ENCODE data around the gene RHOBTB3. TPM values are rescaled to one million over a fixed set of nuclear protein-coding genes. Genes with fewer than 3 reads are reported as not detected.

RHOBTB3 gene
- total RNA-seq, 1 donor from 2014 or later: 75.2 TPM

- H3K4me3 Mint-ChIP-seq (ENCODE audit: unreplicated experiment): no peak overlapping the region
Measured at GRCh38 chr5:95738072-95738471, 6.9 kb downstream of the RHOBTB3 start.

GRCh38 chr5:95738834-95739233, 7.7 kb downstream of the RHOBTB3 start:
- TF ChIP-seq, protein P1, sequence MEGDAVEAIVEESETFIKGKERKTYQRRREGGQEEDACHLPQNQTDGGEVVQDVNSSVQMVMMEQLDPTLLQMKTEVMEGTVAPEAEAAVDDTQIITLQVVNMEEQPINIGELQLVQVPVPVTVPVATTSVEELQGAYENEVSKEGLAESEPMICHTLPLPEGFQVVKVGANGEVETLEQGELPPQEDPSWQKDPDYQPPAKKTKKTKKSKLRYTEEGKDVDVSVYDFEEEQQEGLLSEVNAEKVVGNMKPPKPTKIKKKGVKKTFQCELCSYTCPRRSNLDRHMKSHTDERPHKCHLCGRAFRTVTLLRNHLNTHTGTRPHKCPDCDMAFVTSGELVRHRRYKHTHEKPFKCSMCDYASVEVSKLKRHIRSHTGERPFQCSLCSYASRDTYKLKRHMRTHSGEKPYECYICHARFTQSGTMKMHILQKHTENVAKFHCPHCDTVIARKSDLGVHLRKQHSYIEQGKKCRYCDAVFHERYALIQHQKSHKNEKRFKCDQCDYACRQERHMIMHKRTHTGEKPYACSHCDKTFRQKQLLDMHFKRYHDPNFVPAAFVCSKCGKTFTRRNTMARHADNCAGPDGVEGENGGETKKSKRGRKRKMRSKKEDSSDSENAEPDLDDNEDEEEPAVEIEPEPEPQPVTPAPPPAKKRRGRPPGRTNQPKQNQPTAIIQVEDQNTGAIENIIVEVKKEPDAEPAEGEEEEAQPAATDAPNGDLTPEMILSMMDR (IDR thresholded peaks at IDR 0.05): no peak
- Mint-ChIP-seq H3K9me3 (ENCODE audit: low read depth) (no peaks in the 10 kb centered on the region), H3K4me3 (ENCODE audit: unreplicated experiment) (no peak overlapping the region), H3K27me3 (ENCODE audit: low read depth) (no peaks in the 10 kb centered on the region), H3K36me3 (ENCODE audit: low read depth) (peaks cover 19% of the 10 kb centered on the region), H3K27ac (ENCODE audit: unreplicated experiment) (no peak overlapping the region), H3K4me1 (ENCODE audit: low read depth) (peaks cover 21% of the 10 kb centered on the region)
- no peak for DNase-seq (ENCODE audit: low spot score)

More at GRCh38 chr5:95738072-95738471, 6.9 kb downstream of the RHOBTB3 start:
- Mint-ChIP-seq H3K27ac (ENCODE audit: unreplicated experiment) (no peak overlapping the region), H3K4me1 (ENCODE audit: low read depth) (peaks cover 24% of the 10 kb centered on the region), H3K36me3 (ENCODE audit: low read depth) (peaks cover 19% of the 10 kb centered on the region), H3K27me3 (ENCODE audit: low read depth) (no peaks in the 10 kb centered on the region), H3K9me3 (ENCODE audit: low read depth) (no peaks in the 10 kb centered on the region)
- TF ChIP-seq, protein P1 (IDR thresholded peaks at IDR 0.05): no peak
- no peak for DNase-seq (ENCODE audit: low spot score)

- H3K4me1 Mint-ChIP-seq (ENCODE audit: low read depth): peaks cover 10% of the 10 kb centered on the region
- TF ChIP-seq, protein P1 (IDR thresholded peaks at IDR 0.05): no peak
- no peak overlapping the region for H3K4me3 Mint-ChIP-seq (ENCODE audit: unreplicated experiment)
- no peak for DNase-seq (ENCODE audit: low spot score)
- H3K36me3 Mint-ChIP-seq (ENCODE audit: low read depth): peaks cover 19% of the 10 kb centered on the region
- H3K9me3 Mint-ChIP-seq (ENCODE audit: low read depth): no peaks in the 10 kb centered on the region
- H3K27me3 Mint-ChIP-seq (ENCODE audit: low read depth): no peaks in the 10 kb centered on the region
- no peak overlapping the region for H3K27ac Mint-ChIP-seq (ENCODE audit: unreplicated experiment)
Measured at GRCh38 chr5:95739857-95740256, 8.7 kb downstream of the RHOBTB3 start.

DNA sequence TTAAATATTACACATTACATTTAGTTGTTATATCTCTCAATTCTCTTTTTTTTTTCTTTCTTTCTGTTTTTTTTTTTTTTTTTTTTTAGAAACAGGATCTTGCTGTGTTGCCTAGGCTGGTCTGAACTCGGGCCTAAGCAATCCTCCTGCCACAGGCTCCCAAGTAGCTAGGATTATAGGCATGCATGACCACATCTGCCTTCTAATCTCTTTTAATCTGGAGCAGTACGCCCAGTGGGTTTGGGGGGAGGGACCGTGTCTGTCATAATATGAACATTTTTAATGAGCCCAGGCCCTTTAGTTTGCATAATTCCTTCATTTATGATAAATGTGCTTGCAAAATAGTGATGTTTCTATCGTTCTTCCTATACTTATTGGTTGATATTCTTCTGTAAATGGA, 10.3 kb downstream of the RHOBTB3 start:
- Mint-ChIP-seq H3K36me3 (ENCODE audit: low read depth) (peaks cover 21% of the 10 kb centered on the region), H3K27me3 (ENCODE audit: low read depth) (no peaks in the 10 kb centered on the region), H3K4me3 (ENCODE audit: unreplicated experiment) (no peak overlapping the region), H3K9me3 (ENCODE audit: low read depth) (no peaks in the 10 kb centered on the region), H3K4me1 (ENCODE audit: low read depth) (peaks cover 4% of the 10 kb centered on the region), H3K27ac (ENCODE audit: unreplicated experiment) (no peak overlapping the region)
- TF ChIP-seq, protein P1 (IDR thresholded peaks at IDR 0.05): no peak
- no peak for DNase-seq (ENCODE audit: low spot score)

DNA sequence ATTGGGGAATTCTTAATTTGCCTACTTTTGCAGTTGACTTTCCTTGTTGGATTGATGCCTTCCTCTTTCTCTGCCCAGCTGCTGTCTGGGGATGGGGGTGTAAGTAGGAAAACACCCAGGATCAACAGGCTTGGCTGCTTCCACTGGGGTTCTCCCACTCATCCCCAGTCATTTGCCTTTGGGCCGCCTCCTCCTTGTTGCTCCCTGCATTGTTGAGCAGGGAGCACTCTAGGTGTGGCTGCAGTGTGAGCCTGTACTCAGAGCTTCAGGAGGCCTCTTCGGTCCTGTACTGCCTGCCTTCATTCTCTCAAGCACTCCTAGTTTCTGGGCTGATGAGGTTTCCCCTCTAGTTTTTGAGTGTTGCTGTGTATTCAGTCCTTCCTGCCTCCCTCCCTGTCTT, 12.1 kb downstream of the RHOBTB3 start:
- Mint-ChIP-seq H3K36me3 (ENCODE audit: low read depth) (peaks cover 18% of the 10 kb centered on the region), H3K27me3 (ENCODE audit: low read depth) (no peaks in the 10 kb centered on the region), H3K4me3 (ENCODE audit: unreplicated experiment) (no peak overlapping the region), H3K4me1 (ENCODE audit: low read depth) (peaks cover 10% of the 10 kb centered on the region), H3K27ac (ENCODE audit: unreplicated experiment) (no peak overlapping the region), H3K9me3 (ENCODE audit: low read depth) (no peaks in the 10 kb centered on the region)
- no peak for DNase-seq (ENCODE audit: low spot score)
- TF ChIP-seq, protein P1 (IDR thresholded peaks at IDR 0.05): no peak
